ENCODE measurements around the gene ALDH3B2.

The ALDH3B2 gene

GRCh38 chr11:67612751-67613150, 61.7 kb downstream of the ALDH3B2 start:
- no peak for DNase-seq
